IMR-90 (cell line): Measurements from ENCODE around the gene EHD4. TPM values are rescaled to one million over a fixed set of nuclear protein-coding genes. Genes with fewer than 3 reads are reported as not detected.

Experiments
- ATAC-seq: fragments of 200-7000 bp; cut with Tn5 transposase; 2 replicates; pipeline ENCODE4 v1.9.1; 2020; ENCODE audit warnings: low read depth, mild to moderate bottlenecking, moderate library complexity
- BruUV-seq: library from RNA; stranded (reverse); fragments of 400-500 nt; replicated peaks from 2 replicates; lab custom pipeline; 2021; lab: Mats Ljungman, UMichigan
- CTCF ChIA-PET: fragments of 300-600 bp; formaldehyde crosslinking; extraction: SDS; loops from one replicate; lab custom pipeline; 2021; ENCODE audit warnings: antibody characterized with exemption; lab: Yijun Ruan, JAX
- POLR2A ChIA-PET: fragments of 300-600 bp; sonication (Branson Sonifier 250); formaldehyde crosslinking; loops from one replicate; lab custom pipeline; 2022; ENCODE audit warnings: antibody characterized with exemption; ENCODE audit not compliant: unreplicated experiment; lab: Charles Lee
- DNase-seq: peaks from one replicate; pipeline ENCODE4 v3.0.0; 2013
- H2AFZ ChIP-seq: replicated peaks from 2 replicates; pipeline ENCODE3; 2013; ENCODE audit warnings: low read length, mild to moderate bottlenecking; ENCODE audit not compliant: poor library complexity
- H2AK5ac ChIP-seq: 2 replicates; pipeline ENCODE4 v1.6.1; 2013; ENCODE audit warnings: low read depth, low read length, inconsistent platforms
- H2AK9ac ChIP-seq: replicated peaks from 2 replicates; pipeline ENCODE3; 2013; ENCODE audit warnings: mild to moderate bottlenecking, low read depth, low read length, moderate library complexity; ENCODE audit not compliant: poor library complexity
- H2BK120ac ChIP-seq: 2 replicates; pipeline ENCODE4 v1.6.1; 2013; ENCODE audit warnings: low read depth, low read length, inconsistent platforms
- H2BK15ac ChIP-seq: 3 replicates; pipeline ENCODE4 v1.6.1; 2013; ENCODE audit warnings: low read depth, low read length, inconsistent platforms
- H2BK20ac ChIP-seq: 2 replicates; pipeline ENCODE4 v1.6.1; 2013; ENCODE audit warnings: low read depth, mild to moderate bottlenecking, inconsistent platforms, low read length, moderate library complexity
- H2BK5ac ChIP-seq: 2 replicates; pipeline ENCODE4 v1.6.1; 2013; ENCODE audit warnings: mild to moderate bottlenecking, low read depth, low read length, inconsistent platforms; ENCODE audit not compliant: poor library complexity, severe bottlenecking
- H3K14ac ChIP-seq: replicated peaks from 2 replicates; pipeline ENCODE4 v1.6.1; 2013; ENCODE audit warnings: low read depth, low read length, inconsistent platforms
- H3K18ac ChIP-seq: 2 replicates; pipeline ENCODE4 v1.6.1; 2013; ENCODE audit warnings: low read depth, low read length, control low read depth
- H3K23ac ChIP-seq: 2 replicates; pipeline ENCODE4 v1.6.1; 2013; ENCODE audit warnings: low read depth, low read length, inconsistent platforms
- H3K27ac ChIP-seq: 2 replicates; pipeline ENCODE4 v1.5.1; 2013; ENCODE audit warnings: mild to moderate bottlenecking, control low read depth, low read length; ENCODE audit not compliant: insufficient read depth
- H3K27me3 ChIP-seq: 2 replicates; pipeline ENCODE4 v1.6.1; 2013; ENCODE audit warnings: low read length; ENCODE audit not compliant: control insufficient read depth, insufficient read depth
- H3K36me3 ChIP-seq: 2 replicates; pipeline ENCODE4 v1.6.1; 2013; ENCODE audit warnings: low read length, mixed read lengths; ENCODE audit not compliant: control insufficient read depth, insufficient read depth
- H3K4ac ChIP-seq: 2 replicates; pipeline ENCODE4 v1.6.1; 2013; ENCODE audit warnings: low read depth, low read length, inconsistent platforms
- H3K4me1 ChIP-seq: 2 replicates; pipeline ENCODE4 v1.6.1; 2013; ENCODE audit warnings: low read length, mixed read lengths; ENCODE audit not compliant: control insufficient read depth, insufficient read depth
- H3K4me2 ChIP-seq: 2 replicates; pipeline ENCODE4 v1.6.1; 2013; ENCODE audit warnings: low read depth, mild to moderate bottlenecking, control low read depth, low read length, moderate library complexity
- H3K4me3 ChIP-seq: 2 replicates; pipeline ENCODE4 v1.5.1; 2013; ENCODE audit warnings: low read depth, mild to moderate bottlenecking, control low read depth, low read length, moderate library complexity; ENCODE audit not compliant: insufficient read depth
- H3K56ac ChIP-seq: 2 replicates; pipeline ENCODE4 v1.6.1; 2013; ENCODE audit warnings: low read length, inconsistent platforms; ENCODE audit not compliant: insufficient read depth; ENCODE audit errors: extremely low read depth
- H3K79me1 ChIP-seq, 2 experiments: 2 replicates each; pipeline ENCODE4 v1.6.1; 2013; ENCODE audit warnings: low read length in 2 of 2, inconsistent platforms in 1 of 2, low read depth in 1 of 2
- H3K9ac ChIP-seq: 2 replicates; pipeline ENCODE4 v1.6.1; 2013; ENCODE audit warnings: low read depth, low read length, control low read depth
- H3K9me1 ChIP-seq: 2 replicates; pipeline ENCODE4 v1.6.1; 2013; ENCODE audit warnings: low read length, inconsistent platforms; ENCODE audit not compliant: insufficient read depth
- H3K9me3 ChIP-seq: 2 replicates; pipeline ENCODE4 v1.6.1; 2013; ENCODE audit warnings: low read length; ENCODE audit not compliant: control insufficient read depth, insufficient read depth
- H4K20me1 ChIP-seq: 2 replicates; pipeline ENCODE4 v1.6.1; 2013; ENCODE audit warnings: low read length, inconsistent platforms; ENCODE audit not compliant: insufficient read depth
- H4K5ac ChIP-seq: 2 replicates; pipeline ENCODE4 v1.6.1; 2013; ENCODE audit warnings: mild to moderate bottlenecking, low read depth, low read length, control low read depth
- H4K8ac ChIP-seq, 2 experiments: 2 replicates each; pipeline ENCODE4 v1.6.1; 2013; ENCODE audit warnings: low read depth in 2 of 2, low read length in 2 of 2, control low read depth in 1 of 2, inconsistent platforms in 1 of 2
- H4K91ac ChIP-seq: 2 replicates; pipeline ENCODE4 v1.6.1; 2013; ENCODE audit warnings: low read depth, low read length, inconsistent platforms; ENCODE audit not compliant: insufficient read depth
- BHLHE40 ChIP-seq: fragments of 150-350 bp; IDR thresholded peaks from 2 replicates; pipeline ENCODE4 v1.6.1; 2016; ENCODE audit warnings: mild to moderate bottlenecking, low read depth, low read length
- CEBPB ChIP-seq: IDR thresholded peaks from 2 replicates; pipeline ENCODE4 v1.6.1; 2012; ENCODE audit warnings: low read depth, low read length, improper control_type of control experiment
- CHD1 ChIP-seq: IDR thresholded peaks from 2 replicates; pipeline ENCODE4 v1.6.1; 2012; ENCODE audit warnings: low read depth, low read length, improper control_type of control experiment
- FOS ChIP-seq: fragments of 150-350 bp; IDR thresholded peaks from 2 replicates; pipeline ENCODE4 v1.6.1; 2016; ENCODE audit warnings: low read depth, low read length
- MAFK ChIP-seq: IDR thresholded peaks from 2 replicates; pipeline ENCODE4 v1.6.1; 2012; ENCODE audit warnings: low read depth, low read length, improper control_type of control experiment
- MAZ ChIP-seq: IDR thresholded peaks from 2 replicates; pipeline ENCODE4 v1.6.1; 2012; ENCODE audit warnings: low read depth, mild to moderate bottlenecking, low read length, improper control_type of control experiment, moderate library complexity, borderline replicate concordance
- MXI1 ChIP-seq: IDR thresholded peaks from 2 replicates; pipeline ENCODE4 v1.6.1; 2012; ENCODE audit warnings: low read depth, mild to moderate bottlenecking, low read length, moderate library complexity, borderline replicate concordance
- NFE2L2 ChIP-seq: fragments of 150-350 bp; IDR thresholded peaks from 2 replicates; pipeline ENCODE4 v1.6.1; 2016; ENCODE audit warnings: low read depth, mild to moderate bottlenecking, low read length
- POLR2A ChIP-seq: IDR thresholded peaks from 2 replicates; pipeline ENCODE4 v1.6.1; 2012; ENCODE audit warnings: mild to moderate bottlenecking, low read depth, low read length
- RAD21 ChIP-seq: IDR thresholded peaks from 2 replicates; pipeline ENCODE4 v1.6.1; 2012; ENCODE audit warnings: low read length, improper control_type of control experiment
- RCOR1 ChIP-seq: IDR thresholded peaks from 2 replicates; pipeline ENCODE4 v1.6.1; 2012; ENCODE audit warnings: mild to moderate bottlenecking, low read length, improper control_type of control experiment; ENCODE audit not compliant: insufficient replicate concordance
- RFX5 ChIP-seq: IDR thresholded peaks from 2 replicates; pipeline ENCODE4 v1.8.0; 2012; ENCODE audit warnings: low read depth, mild to moderate bottlenecking, low read length, moderate library complexity
- SMC3 ChIP-seq: fragments of 150-350 bp; IDR thresholded peaks from 2 replicates; pipeline ENCODE4 v1.6.1; 2016; ENCODE audit warnings: low read depth, mild to moderate bottlenecking, antibody characterized with exemption, low read length, moderate library complexity
- dilution Hi-C: fragments of 300-500 bp; cut with HindIII; formaldehyde crosslinking; loops from one replicate; pipeline ENCODE4 v1.14.3; 2018; ENCODE audit warnings: low sequenced_read_pairs; ENCODE audit not compliant: unreplicated experiment
- in situ Hi-C: fragments of 300-500 bp; cut with MboI; formaldehyde crosslinking; loops from 3 replicates; pipeline ENCODE4 v1.14.3; 2019; ENCODE audit warnings: low sequenced_read_pairs, inconsistent platforms, mixed read lengths
- intact Hi-C: fragments of 100-400 bp; cut with micrococcal nuclease; formaldehyde crosslinking; loops from 2 replicates; pipeline ENCODE4 v1.10.0; 2022
- polyA plus RNA-seq, 3 experiments: library from polyadenylated mRNA; depleted of rRNA; stranded (reverse); fragments of >200 nt; gene quantifications; 2 replicates each; pipeline ENCODE4 v1.2.3, GENCODE V29; 2012; ENCODE audit warnings: low replicate concordance in 1 of 3
- total RNA-seq: library from RNA; depleted of rRNA; stranded (reverse); fragments of >200 nt; gene quantifications from 2 replicates; pipeline ENCODE4 v1.2.3, GENCODE V29; 2012
- TF ChIP-seq, protein P1 (sequence below): fragments of 150-350 bp; IDR thresholded peaks from 2 replicates; pipeline ENCODE4 v1.6.1; 2016; ENCODE audit warnings: low read depth, mild to moderate bottlenecking, low read length, moderate library complexity, borderline replicate concordance
- TF ChIP-seq, protein P2 (sequence below): conservative IDR thresholded peaks from 2 replicates; pipeline ENCODE4 v1.5.1; 2012; ENCODE audit warnings: mild to moderate bottlenecking, low read depth, low read length, improper control_type of control experiment
- TF ChIP-seq, protein P3 (sequence below): fragments of 150-350 bp; IDR thresholded peaks from 2 replicates; pipeline ENCODE4 v1.6.1; 2017; ENCODE audit warnings: mild to moderate bottlenecking, antibody characterized with exemption, low read length, low read depth

The EHD4 gene
- total and polyA plus RNA-seq, 2 of the 4 experiments (the other 2 are of a cell fraction) = 21.0 to 29.0 TPM

DNA sequence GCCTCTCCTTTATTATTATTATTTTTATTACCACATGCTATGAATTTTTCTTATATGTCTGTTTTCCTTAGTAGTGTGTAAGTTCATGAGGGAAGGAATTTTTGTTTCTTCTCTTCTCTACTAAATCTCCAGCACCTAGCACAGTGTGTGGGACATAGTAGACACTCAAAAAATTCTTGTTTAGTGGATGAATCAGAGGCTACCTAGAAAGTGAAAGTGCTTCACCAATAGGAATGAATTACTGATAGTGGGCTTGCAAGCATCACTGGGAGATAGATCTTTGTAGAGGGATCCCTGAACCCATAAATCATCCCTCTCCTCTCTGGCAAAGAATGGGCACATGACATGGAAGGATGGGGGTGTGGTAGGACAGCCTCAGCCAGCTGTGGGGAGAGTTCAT is 87.0 kb downstream of the EHD4 start:
- H4K5ac ChIP-seq = no peak overlapping the region
- H2AFZ ChIP-seq = no peak overlapping the region
- ATAC-seq = no peak
- H2AK9ac ChIP-seq = no peak overlapping the region
- TF ChIP-seq, protein P1, sequence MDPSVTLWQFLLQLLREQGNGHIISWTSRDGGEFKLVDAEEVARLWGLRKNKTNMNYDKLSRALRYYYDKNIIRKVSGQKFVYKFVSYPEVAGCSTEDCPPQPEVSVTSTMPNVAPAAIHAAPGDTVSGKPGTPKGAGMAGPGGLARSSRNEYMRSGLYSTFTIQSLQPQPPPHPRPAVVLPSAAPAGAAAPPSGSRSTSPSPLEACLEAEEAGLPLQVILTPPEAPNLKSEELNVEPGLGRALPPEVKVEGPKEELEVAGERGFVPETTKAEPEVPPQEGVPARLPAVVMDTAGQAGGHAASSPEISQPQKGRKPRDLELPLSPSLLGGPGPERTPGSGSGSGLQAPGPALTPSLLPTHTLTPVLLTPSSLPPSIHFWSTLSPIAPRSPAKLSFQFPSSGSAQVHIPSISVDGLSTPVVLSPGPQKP = no peak
- TF ChIP-seq RAD21 (no peak), SMC3 (no peak), MXI1 (no peak), NFE2L2 (no peak), MAZ (no peak), POLR2A (no peak), MAFK (no peak), RCOR1 (no peak), BHLHE40 (no peak), CEBPB (no peak), FOS (no peak), CHD1 (no peak), RFX5 (no peak)
- TF ChIP-seq, protein P2, sequence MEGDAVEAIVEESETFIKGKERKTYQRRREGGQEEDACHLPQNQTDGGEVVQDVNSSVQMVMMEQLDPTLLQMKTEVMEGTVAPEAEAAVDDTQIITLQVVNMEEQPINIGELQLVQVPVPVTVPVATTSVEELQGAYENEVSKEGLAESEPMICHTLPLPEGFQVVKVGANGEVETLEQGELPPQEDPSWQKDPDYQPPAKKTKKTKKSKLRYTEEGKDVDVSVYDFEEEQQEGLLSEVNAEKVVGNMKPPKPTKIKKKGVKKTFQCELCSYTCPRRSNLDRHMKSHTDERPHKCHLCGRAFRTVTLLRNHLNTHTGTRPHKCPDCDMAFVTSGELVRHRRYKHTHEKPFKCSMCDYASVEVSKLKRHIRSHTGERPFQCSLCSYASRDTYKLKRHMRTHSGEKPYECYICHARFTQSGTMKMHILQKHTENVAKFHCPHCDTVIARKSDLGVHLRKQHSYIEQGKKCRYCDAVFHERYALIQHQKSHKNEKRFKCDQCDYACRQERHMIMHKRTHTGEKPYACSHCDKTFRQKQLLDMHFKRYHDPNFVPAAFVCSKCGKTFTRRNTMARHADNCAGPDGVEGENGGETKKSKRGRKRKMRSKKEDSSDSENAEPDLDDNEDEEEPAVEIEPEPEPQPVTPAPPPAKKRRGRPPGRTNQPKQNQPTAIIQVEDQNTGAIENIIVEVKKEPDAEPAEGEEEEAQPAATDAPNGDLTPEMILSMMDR = no peak
- TF ChIP-seq, protein P3, sequence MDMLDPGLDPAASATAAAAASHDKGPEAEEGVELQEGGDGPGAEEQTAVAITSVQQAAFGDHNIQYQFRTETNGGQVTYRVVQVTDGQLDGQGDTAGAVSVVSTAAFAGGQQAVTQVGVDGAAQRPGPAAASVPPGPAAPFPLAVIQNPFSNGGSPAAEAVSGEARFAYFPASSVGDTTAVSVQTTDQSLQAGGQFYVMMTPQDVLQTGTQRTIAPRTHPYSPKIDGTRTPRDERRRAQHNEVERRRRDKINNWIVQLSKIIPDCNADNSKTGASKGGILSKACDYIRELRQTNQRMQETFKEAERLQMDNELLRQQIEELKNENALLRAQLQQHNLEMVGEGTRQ = no peak
- H3K4me2 ChIP-seq = no peak overlapping the region
- BruUV-seq = no TSS peak
- CTCF ChIA-PET = no interaction called here
- no peak overlapping the region for H2BK5ac ChIP-seq
- dilution Hi-C loops (no loop called here), intact Hi-C loops (no loop called here), in situ Hi-C loops (no loop called here)
- peaks cover 9% of the 10 kb centered on the region; the same call in 1 of the 2 replicates for H4K20me1 ChIP-seq
- H2AK5ac ChIP-seq = no peak overlapping the region
- no peak overlapping the region for H2BK15ac ChIP-seq
- H3K4me1 ChIP-seq = 0 out of 2 replicates have a peak, but pooled peaks cover 2% of the 10 kb centered on the region
- H3K9me3 ChIP-seq = no peaks in the 10 kb centered on the region
- H3K36me3 ChIP-seq = no peaks in the 10 kb centered on the region
- peaks cover 23% of the 10 kb centered on the region for H3K27me3 ChIP-seq
- no peak overlapping the region for H3K27ac ChIP-seq
- H4K91ac ChIP-seq = no peak overlapping the region
- H3K4me3 ChIP-seq = no peak overlapping the region
- no peak overlapping the region for H3K4ac ChIP-seq
- no peak overlapping the region for H4K8ac ChIP-seq
- H3K14ac ChIP-seq = no peak overlapping the region
- no peak overlapping the region for H2BK120ac ChIP-seq
- no peak for DNase-seq
- H3K56ac ChIP-seq = no peak overlapping the region
- H3K18ac ChIP-seq = no peak overlapping the region
- no peak overlapping the region for H2BK20ac ChIP-seq
- no peak overlapping the region for H3K23ac ChIP-seq
- H3K9ac ChIP-seq = no peak overlapping the region
- peaks cover 2% of the 10 kb centered on the region; the same call in 1 of the 2 replicates for H3K9me1 ChIP-seq
- H3K79me1 ChIP-seq = no peaks in the 10 kb centered on the region
- POLR2A ChIA-PET = no interaction called here
